GM19455 (cell line): ENCODE data around the gene RSF1.
"Not testable (repeated sequence)": the region's sequence is repeated elsewhere in the genome, so short reads cannot be mapped to it uniquely, and the experiment has no call there.

Source experiments
- ATAC-seq: cut with Tn5 transposase; IDR thresholded peaks from one replicate; pipeline ENCODE4 v1.9.1; 2021; ENCODE audit not compliant: unreplicated experiment

The RSF1 gene

GRCh38 chr11:77633926-77634325, 186.6 kb downstream of the RSF1 start:
- ATAC-seq: not testable (repeated sequence)

GRCh38 chr11:77630157-77630710, 190.3 kb downstream of the RSF1 start:
- ATAC-seq: no peak

- no peak for ATAC-seq
These were observed 200.8 kb downstream of the RSF1 start for GRCh38 chr11:77619576-77620198.

- ATAC-seq: no peak
These were observed 202.6 kb downstream of the RSF1 start for GRCh38 chr11:77617892-77618291.

- no peak for ATAC-seq
These were observed 208.6 kb downstream of the RSF1 start for GRCh38 chr11:77611921-77612320.
